HG02678 (cell line): ENCODE measurements around the gene NR3C1.

Source experiments
- ATAC-seq: cut with Tn5 transposase; IDR thresholded peaks from one replicate; pipeline ENCODE4 v1.9.1; 2021; ENCODE audit warnings: mild to moderate bottlenecking, moderate library complexity; ENCODE audit not compliant: unreplicated experiment

The NR3C1 gene

DNA sequence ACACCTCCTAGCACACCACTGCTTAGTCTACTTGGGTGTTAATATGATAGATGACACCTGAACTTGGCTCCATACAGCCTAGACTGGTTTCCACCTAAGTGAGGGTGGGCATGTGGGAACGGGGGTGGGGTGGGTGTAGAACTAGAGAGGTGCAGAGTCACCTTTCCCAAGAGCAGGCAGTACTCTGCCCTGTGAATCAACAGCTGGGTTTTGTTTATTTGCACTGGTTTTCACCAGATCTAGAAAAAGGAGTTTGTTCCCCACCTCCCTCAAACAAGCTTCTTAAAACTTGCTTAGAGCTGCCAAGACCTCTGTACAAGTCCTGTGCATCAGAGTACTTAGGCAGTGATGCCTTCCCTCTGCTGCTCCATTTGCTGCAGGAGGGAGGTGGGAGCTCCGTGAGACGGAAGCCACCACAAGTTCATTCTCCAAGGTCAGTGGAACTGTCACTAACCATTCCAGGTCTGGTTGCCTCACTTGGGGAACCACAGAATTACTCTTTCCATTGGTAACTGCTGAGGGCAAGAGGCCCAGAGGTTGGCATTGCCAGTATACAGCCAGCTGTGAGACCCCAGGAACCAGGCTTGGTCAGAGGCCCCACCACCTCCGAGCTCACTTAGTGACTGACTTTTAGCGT is 163.5 kb downstream of the NR3C1 start:
- ATAC-seq = no peak

DNA sequence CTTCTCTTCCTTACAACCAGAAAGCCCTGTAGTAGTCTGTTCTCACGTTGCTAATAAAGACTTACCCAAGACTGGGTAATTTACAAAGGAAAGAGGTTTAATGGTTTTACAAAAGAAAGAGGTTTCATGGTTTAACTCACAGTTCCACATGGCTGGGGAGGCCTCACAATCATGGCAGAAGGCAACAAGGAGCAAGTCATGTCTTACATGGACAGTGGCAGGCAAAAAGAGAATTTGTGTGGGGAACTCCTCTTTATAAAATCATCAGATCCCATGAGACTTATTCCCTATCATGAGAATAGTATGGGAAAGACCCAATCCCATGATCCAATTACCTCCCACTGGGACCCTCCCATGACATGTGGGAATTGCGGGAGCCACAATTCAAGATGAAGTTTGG is 164.9 kb downstream of the NR3C1 start:
- no peak for ATAC-seq

DNA sequence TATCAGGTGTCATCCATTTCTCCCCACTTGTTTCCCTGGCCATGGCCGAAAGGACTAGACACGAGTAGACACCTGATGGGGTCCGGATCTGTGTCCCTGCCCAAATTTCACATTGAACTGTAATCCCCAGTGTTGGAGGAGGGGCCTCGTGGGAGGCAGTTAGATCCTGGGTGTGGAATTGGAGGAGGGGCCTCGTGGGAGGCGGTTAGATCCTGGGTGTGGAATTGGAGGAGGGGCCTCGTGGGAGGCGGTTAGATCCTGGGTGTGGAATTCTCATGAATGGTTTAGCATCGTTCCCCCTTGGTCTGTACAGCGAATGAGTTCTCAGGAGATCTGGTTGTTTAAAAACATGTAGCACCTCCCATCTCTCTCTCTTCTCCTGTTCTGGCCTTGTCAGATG is 165.8 kb downstream of the NR3C1 start:
- ATAC-seq = no peak

DNA sequence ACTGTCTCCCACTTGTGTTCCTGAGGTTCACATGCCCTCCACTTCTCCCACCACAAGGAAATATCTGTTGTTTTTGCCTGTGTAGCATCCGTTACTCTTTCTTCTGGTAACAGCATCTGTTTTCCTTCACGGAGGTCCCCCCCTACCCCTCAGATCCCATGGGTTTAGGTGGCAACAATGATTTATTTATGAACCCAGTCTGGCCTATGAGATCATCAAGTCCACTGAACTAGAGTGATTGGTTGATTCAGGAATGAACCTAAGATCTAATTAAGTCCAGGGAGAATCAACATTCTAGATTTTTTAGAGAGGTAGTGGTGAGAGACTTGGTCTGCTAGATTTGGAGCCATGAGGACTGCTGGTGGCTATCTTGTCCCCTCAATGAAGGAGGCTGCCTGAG is 166.8 kb downstream of the NR3C1 start:
- ATAC-seq = no peak

DNA sequence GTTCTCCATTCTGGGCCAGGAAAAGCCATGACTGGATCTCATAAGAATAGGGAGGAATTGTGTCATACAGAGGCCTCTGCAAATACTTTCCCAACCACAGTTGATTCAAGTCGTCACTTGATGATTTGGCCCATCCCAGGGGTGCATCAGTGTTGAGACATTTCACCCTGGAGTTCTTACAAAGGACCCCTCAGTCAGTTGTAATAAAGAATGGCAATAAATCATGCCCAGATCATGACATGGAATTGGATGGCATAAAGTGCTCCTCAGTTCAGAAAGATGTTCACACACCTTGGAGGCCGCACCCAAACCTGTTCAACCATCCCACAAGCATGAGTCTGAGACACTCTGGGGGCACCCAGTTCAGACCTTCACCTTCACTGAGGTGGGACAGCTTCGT is 168.1 kb downstream of the NR3C1 start:
- no peak for ATAC-seq

DNA sequence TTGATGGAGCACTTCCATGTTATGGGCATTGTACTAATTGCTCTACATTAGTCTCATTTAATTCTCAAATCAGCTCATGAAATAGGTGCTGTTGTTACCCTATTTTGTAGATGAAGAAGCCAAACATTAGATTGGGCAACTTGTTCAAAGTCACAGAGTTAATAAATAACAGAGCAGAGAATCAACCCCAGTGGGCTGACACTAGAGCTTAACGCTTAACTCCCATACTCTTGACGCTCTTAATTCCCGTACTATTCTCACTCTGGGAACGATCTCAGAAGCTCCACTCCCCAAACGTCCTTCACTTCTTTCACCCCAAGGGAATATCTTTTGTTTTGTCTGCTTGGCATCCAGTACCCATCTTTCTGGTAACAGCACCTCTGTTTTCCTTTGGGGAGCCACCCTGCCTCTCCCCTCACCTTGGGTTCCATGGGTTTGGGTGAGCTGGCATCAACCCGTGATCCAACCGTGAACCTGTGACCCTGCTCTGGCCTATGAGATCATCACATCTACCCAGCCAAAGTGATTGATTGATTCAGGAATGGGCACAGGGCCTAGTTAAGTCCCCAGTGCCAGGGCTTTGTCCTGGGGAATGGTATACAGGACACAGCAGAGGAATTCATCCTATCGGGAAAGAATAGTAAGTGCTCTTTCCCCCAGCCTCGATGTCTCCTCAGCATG is 169.2 kb downstream of the NR3C1 start:
- no peak for ATAC-seq

DNA sequence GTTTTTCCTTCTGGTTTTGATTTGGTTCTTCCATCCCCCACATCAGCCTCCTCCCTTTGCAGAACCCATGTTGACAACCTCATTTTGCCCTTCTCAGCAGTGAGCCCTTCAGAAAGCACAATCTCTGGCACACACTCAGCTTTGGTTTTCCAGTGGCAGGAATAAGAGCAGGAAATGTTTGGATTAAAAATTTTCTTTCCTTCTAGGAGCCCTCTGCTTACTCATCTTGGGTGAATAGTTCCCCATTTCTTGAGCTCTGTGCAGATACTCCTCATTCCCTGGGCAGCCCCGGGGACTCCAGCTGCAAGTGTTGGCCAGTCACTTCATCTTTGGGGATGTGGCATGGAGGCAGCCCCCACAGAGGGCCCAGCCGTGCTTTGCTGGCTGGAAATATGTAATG is 170.5 kb downstream of the NR3C1 start:
- ATAC-seq = no peak

DNA sequence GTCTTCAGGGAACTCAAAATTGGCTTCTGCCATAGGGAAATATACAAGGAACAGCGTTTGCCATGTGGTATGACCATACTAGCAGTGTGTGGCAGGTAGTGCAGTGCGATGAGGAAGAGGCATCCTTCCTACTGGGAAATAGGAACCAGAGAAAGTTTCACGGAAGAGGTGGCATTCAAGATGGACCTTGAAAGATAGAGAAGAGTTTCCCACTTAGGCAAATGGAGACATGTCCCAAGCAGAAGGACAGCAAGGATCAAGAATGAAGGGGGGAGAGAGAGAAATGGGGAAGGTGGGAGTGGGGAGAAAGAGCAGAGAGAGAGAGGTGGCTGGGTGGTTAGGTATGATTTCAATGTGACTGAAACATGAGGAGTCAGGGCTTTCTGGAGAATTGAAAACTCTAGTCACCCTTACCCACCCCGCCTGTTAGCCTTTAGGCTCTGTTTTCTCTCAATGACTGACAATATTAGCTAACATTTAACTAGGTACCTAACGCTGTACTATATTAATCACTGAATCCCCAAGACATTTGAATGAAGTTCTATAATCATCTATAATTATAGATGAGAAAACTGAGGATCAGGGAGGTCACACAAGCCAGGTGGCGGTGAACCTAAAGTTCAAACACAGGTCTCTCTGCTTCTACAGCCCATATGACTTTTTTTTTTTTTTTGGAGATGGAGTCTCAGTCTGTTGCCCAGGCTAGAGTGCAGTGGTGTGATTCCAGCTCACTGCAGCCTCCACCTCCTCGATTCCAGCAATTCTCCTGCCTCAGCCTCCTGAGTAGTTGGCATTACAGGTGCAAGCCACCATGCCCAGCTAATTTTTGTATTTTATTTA is 171.3 kb downstream of the NR3C1 start:
- ATAC-seq = no peak

DNA sequence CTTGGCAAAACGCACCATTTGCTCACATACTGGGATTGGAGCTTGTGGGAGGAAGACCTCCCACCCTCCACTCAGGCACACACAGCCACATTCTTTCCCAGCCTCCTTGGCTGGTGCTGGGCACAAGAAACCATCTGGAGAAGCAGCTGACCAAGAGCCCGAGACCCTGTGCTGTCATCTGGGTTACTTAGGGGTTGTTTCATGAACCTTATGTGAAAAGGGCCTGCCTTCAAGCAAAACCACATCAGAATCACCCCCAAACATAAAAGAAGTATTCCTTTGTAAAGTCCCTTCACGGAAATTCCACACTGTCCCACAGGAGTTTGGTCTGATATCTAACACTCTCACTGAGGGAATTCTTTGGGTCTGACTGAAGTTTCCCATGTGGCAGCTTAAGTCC is 172.1 kb downstream of the NR3C1 start:
- ATAC-seq = no peak

DNA sequence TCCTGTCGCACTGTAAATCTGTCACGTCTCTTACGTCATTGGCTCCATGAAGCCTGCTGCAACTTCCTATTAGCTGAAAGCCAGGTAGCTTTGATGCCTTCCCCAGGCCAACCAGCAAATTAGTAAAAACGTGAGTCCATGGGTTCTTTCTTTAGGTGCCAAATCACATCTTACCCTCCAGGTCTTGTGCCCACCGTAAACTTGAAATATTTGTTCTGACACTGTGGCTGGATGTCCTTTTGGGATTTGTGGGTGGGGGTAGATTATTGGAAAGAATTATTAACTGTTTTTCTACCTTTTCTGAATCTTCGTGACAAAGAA is 172.8 kb downstream of the NR3C1 start:
- ATAC-seq = peak; percentile 9

DNA sequence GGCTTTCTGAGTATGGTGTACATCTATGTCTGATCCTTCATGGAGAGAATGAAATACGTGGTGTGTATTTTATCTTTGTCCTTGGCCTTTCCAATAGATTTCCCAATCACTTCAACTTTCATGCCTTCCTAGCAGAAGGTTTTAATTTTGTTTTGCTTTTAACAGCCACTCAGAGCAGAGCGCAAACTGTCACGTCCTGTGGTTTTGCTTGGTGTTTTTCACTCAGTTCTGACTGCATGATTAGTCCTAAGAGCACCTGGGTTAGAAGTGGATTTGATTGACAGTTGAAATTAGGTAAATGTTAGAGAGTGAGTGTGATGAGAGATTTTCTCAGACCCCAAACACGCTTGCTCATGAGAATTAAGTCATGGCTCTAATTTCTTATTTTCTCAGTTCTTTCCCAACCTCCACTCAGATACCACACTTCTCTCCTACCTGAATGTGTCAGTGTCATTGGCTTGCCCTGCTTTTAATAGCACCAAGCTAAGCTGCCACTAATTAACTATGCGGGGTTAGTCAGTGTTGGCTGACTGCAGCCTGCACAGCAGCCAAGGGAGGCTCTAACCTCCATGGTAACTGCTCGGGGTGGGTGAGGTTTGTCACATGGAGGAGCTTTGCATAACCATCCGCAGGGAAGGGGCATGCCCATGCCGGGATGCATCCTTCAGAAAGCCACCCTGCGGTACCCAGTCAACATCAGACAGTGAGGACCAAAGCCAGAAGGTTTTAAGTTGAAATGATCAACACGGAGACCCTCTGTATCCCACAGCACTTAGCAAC is 173.4 kb downstream of the NR3C1 start:
- peak; percentile 83 for ATAC-seq

DNA sequence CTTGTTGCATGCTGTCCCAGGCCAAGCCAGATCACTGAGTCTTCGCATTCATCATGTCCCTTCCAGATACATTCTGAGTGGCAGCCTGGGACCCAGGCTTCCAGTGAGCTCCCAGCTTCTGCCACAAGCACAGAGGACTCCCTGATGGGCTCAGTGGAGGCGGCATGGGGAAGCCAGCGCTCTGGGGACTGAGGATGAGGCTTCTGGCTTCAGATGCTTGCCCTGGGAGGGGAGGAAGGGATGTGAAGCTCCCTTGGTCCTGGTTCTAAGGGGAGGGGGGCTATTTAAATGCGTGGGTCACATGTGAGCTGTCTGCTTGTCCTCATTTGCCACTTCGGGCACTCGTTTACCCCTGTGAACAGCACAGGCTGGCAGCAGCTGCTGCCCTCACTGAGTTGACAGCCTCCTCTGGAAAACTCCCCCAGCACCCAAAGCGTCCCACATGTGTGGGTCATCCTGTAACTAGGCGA is 174.0 kb downstream of the NR3C1 start:
- ATAC-seq = peak; percentile 42

DNA sequence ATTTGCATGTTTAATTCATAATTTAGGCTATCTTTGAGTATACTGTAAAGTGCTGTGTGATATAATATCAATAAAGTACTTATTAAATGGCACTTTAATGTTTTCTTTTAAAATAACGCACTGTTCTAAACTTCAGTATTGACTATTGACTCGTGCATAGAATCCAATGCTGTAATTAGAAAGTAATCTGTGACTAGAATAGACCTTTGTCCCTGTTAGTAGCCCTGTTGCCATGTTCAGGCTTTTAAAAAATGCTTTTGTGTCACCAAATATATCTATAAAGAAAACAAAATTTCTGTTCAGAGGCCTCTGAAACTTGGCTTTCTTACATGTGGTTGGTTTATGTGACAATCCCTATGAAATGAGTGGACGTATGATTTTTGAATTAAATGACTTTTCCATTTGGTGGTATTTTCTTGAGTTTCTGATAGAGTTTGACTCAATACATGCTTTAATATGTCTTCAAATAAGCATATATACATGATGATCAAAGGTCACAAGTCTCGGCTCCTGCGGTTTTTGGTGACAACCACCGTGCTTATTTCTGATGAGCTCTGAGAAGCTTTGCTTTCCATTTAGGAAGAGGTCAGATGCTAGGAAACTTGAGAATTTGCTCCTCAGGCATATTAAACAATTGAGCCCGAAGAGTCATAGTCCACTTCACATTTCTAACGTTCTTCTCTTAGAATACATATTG is 174.7 kb downstream of the NR3C1 start:
- ATAC-seq = no peak
